ENCODE results near the gene AHRR. TPM values are rescaled to one million over a fixed set of nuclear protein-coding genes. Genes with fewer than 3 reads are reported as not detected.

The AHRR gene
- total and polyA plus RNA-seq, 3 donors from 2014 or later, result 36.9 to 68.5 (median 43.4) TPM

- H3K27ac ChIP-seq, result no peak overlapping the region
- TF ChIP-seq, protein P1, sequence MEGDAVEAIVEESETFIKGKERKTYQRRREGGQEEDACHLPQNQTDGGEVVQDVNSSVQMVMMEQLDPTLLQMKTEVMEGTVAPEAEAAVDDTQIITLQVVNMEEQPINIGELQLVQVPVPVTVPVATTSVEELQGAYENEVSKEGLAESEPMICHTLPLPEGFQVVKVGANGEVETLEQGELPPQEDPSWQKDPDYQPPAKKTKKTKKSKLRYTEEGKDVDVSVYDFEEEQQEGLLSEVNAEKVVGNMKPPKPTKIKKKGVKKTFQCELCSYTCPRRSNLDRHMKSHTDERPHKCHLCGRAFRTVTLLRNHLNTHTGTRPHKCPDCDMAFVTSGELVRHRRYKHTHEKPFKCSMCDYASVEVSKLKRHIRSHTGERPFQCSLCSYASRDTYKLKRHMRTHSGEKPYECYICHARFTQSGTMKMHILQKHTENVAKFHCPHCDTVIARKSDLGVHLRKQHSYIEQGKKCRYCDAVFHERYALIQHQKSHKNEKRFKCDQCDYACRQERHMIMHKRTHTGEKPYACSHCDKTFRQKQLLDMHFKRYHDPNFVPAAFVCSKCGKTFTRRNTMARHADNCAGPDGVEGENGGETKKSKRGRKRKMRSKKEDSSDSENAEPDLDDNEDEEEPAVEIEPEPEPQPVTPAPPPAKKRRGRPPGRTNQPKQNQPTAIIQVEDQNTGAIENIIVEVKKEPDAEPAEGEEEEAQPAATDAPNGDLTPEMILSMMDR (IDR thresholded peaks at IDR 0.05), result no peak
- no peak for TF ChIP-seq POLR2A (IDR thresholded peaks at IDR 0.05)
- intact Hi-C loops (cut with DNase I; ENCODE audit: low total_unique reads), result no loop called here
- no peak for DNase-seq
- H3K27me3 ChIP-seq, result no peaks in the 10 kb centered on the region
- no peaks in the 10 kb centered on the region for H3K4me1 ChIP-seq
- no peaks in the 10 kb centered on the region for H3K36me3 ChIP-seq (ENCODE audit: low read depth, missing control alignments)
- H3K9me3 ChIP-seq, result no peaks in the 10 kb centered on the region
- no peak overlapping the region for H3K4me3 ChIP-seq
- WGBS, 2 donors, result 77 to 81% methylated on average over 14 to 28 of the region's 29 CpGs
Observed at GRCh38 chr5:465591-466403, 144.3 kb downstream of the AHRR start.

GRCh38 chr5:466661-467310, 145.3 kb downstream of the AHRR start:
- TF ChIP-seq, protein P1 (IDR thresholded peaks at IDR 0.05), result no peak
- H3K4me1 ChIP-seq, result no peaks in the 10 kb centered on the region
- H3K27me3 ChIP-seq, result no peaks in the 10 kb centered on the region
- no peak overlapping the region for H3K4me3 ChIP-seq
- WGBS, 2 donors, result 90 to 91% methylated on average over 8 to 30 of the region's 30 CpGs
- intact Hi-C loops (cut with DNase I; ENCODE audit: low total_unique reads), result no loop called here
- H3K9me3 ChIP-seq, result no peaks in the 10 kb centered on the region
- H3K27ac ChIP-seq, result no peak overlapping the region
- no peak for DNase-seq
- H3K36me3 ChIP-seq (ENCODE audit: low read depth, missing control alignments), result no peaks in the 10 kb centered on the region

DNA sequence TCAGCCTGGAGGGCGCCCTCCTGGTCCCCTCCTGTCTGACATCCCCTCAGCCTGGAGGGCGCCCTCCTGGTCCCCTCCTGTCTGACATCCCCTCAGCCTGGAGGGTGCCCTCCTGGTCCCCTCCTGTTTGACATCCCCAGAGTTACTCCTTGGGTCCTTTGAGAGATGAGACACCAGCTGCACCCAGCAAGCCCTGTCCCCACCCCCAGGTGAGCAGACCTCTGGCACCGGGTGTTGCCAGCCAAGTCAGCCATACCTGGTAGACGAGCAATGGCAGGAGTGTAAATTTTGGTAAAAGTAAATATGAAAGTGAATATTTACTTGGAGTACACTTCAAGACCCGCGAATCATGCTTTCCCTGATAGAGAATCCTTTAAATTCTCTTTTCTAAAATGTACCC, 146.9 kb downstream of the AHRR start:
- no peaks in the 10 kb centered on the region for H3K36me3 ChIP-seq (ENCODE audit: low read depth, missing control alignments)
- WGBS, 2 donors, result 80 to 95% methylated on average over 4 to 6 of the region's 6 CpGs
- TF ChIP-seq POLR2A (IDR thresholded peaks at IDR 0.05), result no peak
- TF ChIP-seq, protein P1 (IDR thresholded peaks at IDR 0.05), result no peak

GRCh38 chr5:469752-470483, 148.4 kb downstream of the AHRR start:
- intact Hi-C loops (cut with DNase I; ENCODE audit: low total_unique reads), result no loop called here
- Histone ChIP-seq H3K27me3 (no peaks in the 10 kb centered on the region), H3K9me3 (no peaks in the 10 kb centered on the region), H3K4me3 (no peak overlapping the region), H3K4me1 (peaks cover 13% of the 10 kb centered on the region), H3K27ac (no peak overlapping the region), H3K36me3 (ENCODE audit: low read depth, missing control alignments) (no peaks in the 10 kb centered on the region)
- TF ChIP-seq, protein P1 (IDR thresholded peaks at IDR 0.05), result no peak
- no peak for TF ChIP-seq POLR2A (IDR thresholded peaks at IDR 0.05)
- WGBS, 2 donors, result 92 to 94% methylated on average over 19 of the region's 19 CpGs
- DNase-seq, result no peak

More for the DNA sequence above, 146.9 kb downstream of the AHRR start:
- H3K4me3 ChIP-seq, result no peak overlapping the region
- intact Hi-C loops (cut with DNase I; ENCODE audit: low total_unique reads), result no loop called here
- no peaks in the 10 kb centered on the region for H3K27me3 ChIP-seq
- peaks cover 6% of the 10 kb centered on the region for H3K4me1 ChIP-seq
- DNase-seq, result no peak
- no peaks in the 10 kb centered on the region for H3K9me3 ChIP-seq
- no peak overlapping the region for H3K27ac ChIP-seq
